Ovary (tissue), 9 donors: ENCODE data around the gene SPATA31D1. TPM values are rescaled to one million over a fixed set of nuclear protein-coding genes. Genes with fewer than 3 reads are reported as not detected.

ENCODE experiments used
- DNase-seq, 5 donors: peaks; one replicate each; pipeline ENCODE4 v3.0.0-alpha.2; 2019 to 2020
- H3K27ac ChIP-seq, 2 donors: fragments of 200-600 bp; one replicate each; pipeline versions ENCODE4 v1.5.1 to v1.8.0; 2019 to 2022
- H3K27me3 ChIP-seq: fragments of 200-600 bp; one replicate; pipeline ENCODE4 v1.8.0; 2022
- H3K36me3 ChIP-seq: fragments of 200-600 bp; sonication (generic); one replicate; pipeline ENCODE4 v1.5.1; 2019
- H3K4me1 ChIP-seq: one replicate; pipeline ENCODE4 v1.8.1; 2013; ENCODE audit warnings: mild to moderate bottlenecking, moderate library complexity; ENCODE audit not compliant: insufficient read depth
- H3K4me3 ChIP-seq: fragments of 200-600 bp; sonication (generic); one replicate; pipeline ENCODE4 v1.5.1; 2017
- H3K9me3 ChIP-seq, 2 donors: fragments of 200-600 bp in 1 of 2; sonication (generic) in 1 of 2; one replicate each; pipeline versions ENCODE4 v1.5.1 to v1.8.1; 2013 to 2019; ENCODE audit warnings: mild to moderate bottlenecking in 1 of 2, moderate library complexity in 1 of 2
- EP300 ChIP-seq: sonication (generic); formaldehyde crosslinking; IDR thresholded peaks from one replicate; pipeline ENCODE4 v1.6.1; 2017; ENCODE audit warnings: antibody characterized with exemption
- POLR2A ChIP-seq: fragments of 450-650 bp; IDR thresholded peaks from one replicate; pipeline ENCODE4 v1.6.1; 2017; ENCODE audit warnings: antibody characterized with exemption, mild to moderate bottlenecking, moderate library complexity
- WGBS, 3 donors: extraction: QIAGEN DNeasy Blood & Tissue Kit in 1 of 3; methylation state at CpG; one replicate each; pipeline versions ENCODE4 v1.1.5 to v1.1.7; 2013 to 2017; 5-methylcytosine and 5-hydroxymethylcytosine counted together
- intact Hi-C, 4 donors: fragments of 100-400 bp; cut with DNase I; formaldehyde crosslinking; loops; one replicate each; pipeline versions ENCODE4 v1.11.0 to v1.15.1; 2022 to 2023
- polyA plus RNA-seq, 2 donors: library from polyadenylated mRNA; stranded (reverse); fragments of 200-250 nt in 1 of 2; fragments of 350-450 nt in 1 of 2; fragmentation: Illumina TruSeq in 1 of 2; extraction: RNeasy Lipid Tissue Mini Kit (QIAGEN cat#74804) in 1 of 2; gene quantifications; one replicate each; pipeline ENCODE4 v1.2.3, GENCODE V29; 2013 to 2014
- total RNA-seq, 7 donors: library from RNA; depleted of rRNA in 2 of 7; stranded (reverse); fragments of >200 nt in 2 of 7; fragmentation: NEBNext Ultra II Directional in 3 of 7; extraction: Animal tissue kit (Norgen Biotek cat#: 25700) in 3 of 7; gene quantifications; one replicate each; pipeline versions ENCODE4 v1.1.0 to v1.2.4, GENCODE V29; 2016 to 2023
- TF ChIP-seq, protein P1 (sequence below), 3 donors: fragments of 450-650 bp in 2 of 3; fragments of 200-600 bp in 1 of 3; IDR thresholded peaks; one replicate each; pipeline versions ENCODE4 v1.5.1 to v1.8.0; 2016 to 2022; ENCODE audit warnings: antibody characterized with exemption in 3 of 3, mild to moderate bottlenecking in 1 of 3
- donor health status: DM: no; HTN: no; CAD: no; lungs with moderate emphysema.
- donor health status: DM: no; HTN: no; CAD: no.
- donor health status: Bipolar disorder and iron deficiency.
- donor health status: DM: yes; HTN: yes; CAD: no.
- donor health status: DM: no; HTN: no; CAD: no.
- donor health status: DM: yes; HTN: yes; CAD: no.

Gene SPATA31D1
- total and polyA plus RNA-seq, 9 donors, result not detected

DNA sequence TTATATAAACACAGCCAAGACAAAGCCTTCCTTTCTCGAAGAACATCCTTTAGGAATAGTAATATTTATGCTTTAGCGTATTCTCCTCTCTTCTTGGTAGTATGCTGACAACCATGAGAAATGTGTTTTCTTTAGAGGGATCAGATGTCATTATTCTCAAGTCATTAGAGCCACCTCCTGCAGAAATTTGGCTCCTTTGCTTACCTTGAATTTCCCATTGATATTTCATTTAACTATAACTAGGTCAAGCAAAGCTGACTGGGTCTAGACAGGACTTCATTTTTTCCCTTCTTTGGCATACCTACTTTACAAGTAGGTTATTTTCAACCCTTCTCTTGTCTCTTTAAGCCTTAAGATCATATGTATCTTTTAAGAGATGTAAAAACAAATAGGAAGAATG is 50.3 kb downstream of the SPATA31D1 start:
- no peaks in the 10 kb centered on the region for H3K27me3 ChIP-seq
- H3K4me1 ChIP-seq, result no peaks in the 10 kb centered on the region
- DNase-seq, result no peak
- H3K9me3 ChIP-seq, result no peaks in the 10 kb centered on the region
- H3K4me3 ChIP-seq, result no peak overlapping the region
- H3K27ac ChIP-seq, result no peak overlapping the region
- intact Hi-C loops, result no loop called here
- TF ChIP-seq, protein P1, sequence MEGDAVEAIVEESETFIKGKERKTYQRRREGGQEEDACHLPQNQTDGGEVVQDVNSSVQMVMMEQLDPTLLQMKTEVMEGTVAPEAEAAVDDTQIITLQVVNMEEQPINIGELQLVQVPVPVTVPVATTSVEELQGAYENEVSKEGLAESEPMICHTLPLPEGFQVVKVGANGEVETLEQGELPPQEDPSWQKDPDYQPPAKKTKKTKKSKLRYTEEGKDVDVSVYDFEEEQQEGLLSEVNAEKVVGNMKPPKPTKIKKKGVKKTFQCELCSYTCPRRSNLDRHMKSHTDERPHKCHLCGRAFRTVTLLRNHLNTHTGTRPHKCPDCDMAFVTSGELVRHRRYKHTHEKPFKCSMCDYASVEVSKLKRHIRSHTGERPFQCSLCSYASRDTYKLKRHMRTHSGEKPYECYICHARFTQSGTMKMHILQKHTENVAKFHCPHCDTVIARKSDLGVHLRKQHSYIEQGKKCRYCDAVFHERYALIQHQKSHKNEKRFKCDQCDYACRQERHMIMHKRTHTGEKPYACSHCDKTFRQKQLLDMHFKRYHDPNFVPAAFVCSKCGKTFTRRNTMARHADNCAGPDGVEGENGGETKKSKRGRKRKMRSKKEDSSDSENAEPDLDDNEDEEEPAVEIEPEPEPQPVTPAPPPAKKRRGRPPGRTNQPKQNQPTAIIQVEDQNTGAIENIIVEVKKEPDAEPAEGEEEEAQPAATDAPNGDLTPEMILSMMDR (IDR thresholded peaks at IDR 0.05), result no peak
- TF ChIP-seq POLR2A (no peak), EP300 (no peak)
- WGBS, 3 donors, result 85 to 93% (median 90%) methylated on average over 2 of the region's 2 CpGs
- H3K36me3 ChIP-seq, result no peaks in the 10 kb centered on the region

Other genes starting within 250 kb of the SPATA31D1 start
- not detected for gene SPATA31D4, start 60.3 kb upstream of the SPATA31D1 start, total RNA-seq
- not detected for gene SPATA31D4, start 60.3 kb upstream of the SPATA31D1 start, polyA plus RNA-seq
- not detected for gene SPATA31D3, start 45.3 kb upstream of the SPATA31D1 start, total RNA-seq
- not detected for gene SPATA31D3, start 45.3 kb upstream of the SPATA31D1 start, polyA plus RNA-seq